Measurements from ENCODE around the gene RAI2.

DNA sequence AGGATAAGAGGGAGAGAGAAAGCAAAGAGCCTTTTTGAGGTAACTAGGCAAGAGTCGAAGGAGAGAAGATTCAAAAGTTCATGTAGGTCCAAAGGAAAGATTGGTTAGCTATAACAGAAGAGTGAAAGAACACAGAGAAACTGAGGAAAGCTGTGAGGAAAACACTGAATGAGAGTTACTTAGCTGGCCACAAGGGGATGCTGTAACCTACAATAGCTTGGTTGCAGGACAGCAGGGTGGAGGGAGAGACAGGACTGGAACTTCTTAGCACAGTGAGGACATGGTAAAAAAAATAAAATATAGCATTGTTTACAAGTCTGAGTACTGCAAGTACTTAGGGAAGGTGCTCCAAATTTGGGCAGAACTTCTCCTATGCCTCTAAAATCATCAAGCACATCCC lies 48.3 kb downstream of the RAI2 start:
- TF ChIP-seq, protein P1, sequence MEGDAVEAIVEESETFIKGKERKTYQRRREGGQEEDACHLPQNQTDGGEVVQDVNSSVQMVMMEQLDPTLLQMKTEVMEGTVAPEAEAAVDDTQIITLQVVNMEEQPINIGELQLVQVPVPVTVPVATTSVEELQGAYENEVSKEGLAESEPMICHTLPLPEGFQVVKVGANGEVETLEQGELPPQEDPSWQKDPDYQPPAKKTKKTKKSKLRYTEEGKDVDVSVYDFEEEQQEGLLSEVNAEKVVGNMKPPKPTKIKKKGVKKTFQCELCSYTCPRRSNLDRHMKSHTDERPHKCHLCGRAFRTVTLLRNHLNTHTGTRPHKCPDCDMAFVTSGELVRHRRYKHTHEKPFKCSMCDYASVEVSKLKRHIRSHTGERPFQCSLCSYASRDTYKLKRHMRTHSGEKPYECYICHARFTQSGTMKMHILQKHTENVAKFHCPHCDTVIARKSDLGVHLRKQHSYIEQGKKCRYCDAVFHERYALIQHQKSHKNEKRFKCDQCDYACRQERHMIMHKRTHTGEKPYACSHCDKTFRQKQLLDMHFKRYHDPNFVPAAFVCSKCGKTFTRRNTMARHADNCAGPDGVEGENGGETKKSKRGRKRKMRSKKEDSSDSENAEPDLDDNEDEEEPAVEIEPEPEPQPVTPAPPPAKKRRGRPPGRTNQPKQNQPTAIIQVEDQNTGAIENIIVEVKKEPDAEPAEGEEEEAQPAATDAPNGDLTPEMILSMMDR (IDR thresholded peaks at IDR 0.05) = peak in 6 of 7 experiments; percentile 16 to 45 (median 32)
- no peak for TF ChIP-seq POLR2A (IDR thresholded peaks at IDR 0.05)
